NB4 (cell line): ENCODE data around the gene SSBP3.

Experiments used
- POLR2A ChIP-seq: IDR thresholded peaks from 2 replicates; pipeline ENCODE4 v1.6.1; 2011; ENCODE audit warnings: mild to moderate bottlenecking; ENCODE audit not compliant: insufficient read length; ENCODE audit errors: extremely low read depth
- TF ChIP-seq, protein P1 (sequence below): IDR thresholded peaks from one replicate; pipeline ENCODE4 v1.5.1; 2012; ENCODE audit warnings: low read depth, low read length

DNA sequence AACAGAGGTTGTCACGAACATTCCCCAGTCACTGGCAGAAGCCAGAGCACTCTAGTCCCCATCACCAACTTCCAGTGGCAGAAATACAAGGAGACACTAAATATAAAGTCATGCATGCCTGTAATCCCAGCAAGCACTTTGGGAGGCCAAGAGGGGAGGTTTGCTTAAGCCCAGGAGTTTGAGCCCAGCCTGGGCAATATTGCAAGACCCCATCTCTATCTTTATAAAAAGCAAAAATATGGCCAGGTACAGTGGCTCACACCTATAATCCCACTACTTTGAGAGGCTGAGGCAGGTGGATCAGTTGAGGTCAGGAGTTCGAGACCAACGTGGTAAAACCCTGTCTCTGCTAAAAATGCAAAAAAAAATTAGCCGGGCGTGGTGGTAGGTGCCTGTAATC is 212.7 kb downstream of the SSBP3 start:
- TF ChIP-seq, protein P1, sequence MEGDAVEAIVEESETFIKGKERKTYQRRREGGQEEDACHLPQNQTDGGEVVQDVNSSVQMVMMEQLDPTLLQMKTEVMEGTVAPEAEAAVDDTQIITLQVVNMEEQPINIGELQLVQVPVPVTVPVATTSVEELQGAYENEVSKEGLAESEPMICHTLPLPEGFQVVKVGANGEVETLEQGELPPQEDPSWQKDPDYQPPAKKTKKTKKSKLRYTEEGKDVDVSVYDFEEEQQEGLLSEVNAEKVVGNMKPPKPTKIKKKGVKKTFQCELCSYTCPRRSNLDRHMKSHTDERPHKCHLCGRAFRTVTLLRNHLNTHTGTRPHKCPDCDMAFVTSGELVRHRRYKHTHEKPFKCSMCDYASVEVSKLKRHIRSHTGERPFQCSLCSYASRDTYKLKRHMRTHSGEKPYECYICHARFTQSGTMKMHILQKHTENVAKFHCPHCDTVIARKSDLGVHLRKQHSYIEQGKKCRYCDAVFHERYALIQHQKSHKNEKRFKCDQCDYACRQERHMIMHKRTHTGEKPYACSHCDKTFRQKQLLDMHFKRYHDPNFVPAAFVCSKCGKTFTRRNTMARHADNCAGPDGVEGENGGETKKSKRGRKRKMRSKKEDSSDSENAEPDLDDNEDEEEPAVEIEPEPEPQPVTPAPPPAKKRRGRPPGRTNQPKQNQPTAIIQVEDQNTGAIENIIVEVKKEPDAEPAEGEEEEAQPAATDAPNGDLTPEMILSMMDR = no peak
- TF ChIP-seq POLR2A = no peak
